Vagina (tissue), 2 donors: Measurements from ENCODE around the gene KDM2A. TPM values are rescaled to one million over a fixed set of nuclear protein-coding genes. Genes with fewer than 3 reads are reported as not detected.

Experiments used
- DNase-seq, 2 donors: peaks; one replicate each; pipeline ENCODE4 v3.0.0-alpha.2; 2017; ENCODE audit errors: extremely low spot score in 2 of 2
- H3K27ac ChIP-seq: fragments of 200-600 bp; sonication (generic); one replicate; pipeline ENCODE4 v1.5.1; 2019
- H3K27me3 ChIP-seq: fragments of 200-600 bp; sonication (generic); one replicate; pipeline ENCODE4 v1.5.1; 2019
- H3K36me3 ChIP-seq, 2 donors: fragments of 200-600 bp; sonication (generic); one replicate each; pipeline ENCODE4 v1.5.1; 2017 to 2019
- H3K4me1 ChIP-seq: fragments of 200-600 bp; sonication (generic); one replicate; pipeline ENCODE4 v1.5.1; 2019
- H3K4me3 ChIP-seq, 2 donors: fragments of 200-600 bp; sonication (generic); 1 replicate in 1 of 2; 2 replicates in 1 of 2; pipeline ENCODE4 v1.5.1; 2016 to 2019
- H3K9me3 ChIP-seq: fragments of 200-600 bp; sonication (generic); one replicate; pipeline ENCODE4 v1.5.1; 2019
- CTCF ChIP-seq, 3 experiments: fragments of 450-650 bp in 2 of 3; fragments of 200-600 bp in 1 of 3; sonication (generic) in 1 of 3; IDR thresholded peaks; one replicate each; pipeline ENCODE4 v1.5.1; 2017 to 2019; ENCODE audit warnings: antibody characterized with exemption in 3 of 3, mild to moderate bottlenecking in 2 of 3, moderate library complexity in 2 of 3
- POLR2A ChIP-seq, 2 donors: fragments of 450-650 bp; IDR thresholded peaks; one replicate each; pipeline ENCODE4 v1.6.1; 2017; ENCODE audit warnings: antibody characterized with exemption in 2 of 2, mild to moderate bottlenecking in 2 of 2, moderate library complexity in 2 of 2
- POLR2AphosphoS5 ChIP-seq, 2 donors: sonication (generic); formaldehyde crosslinking; IDR thresholded peaks; one replicate each; pipeline ENCODE4 v1.9.0; 2017; ENCODE audit warnings: antibody characterized with exemption in 2 of 2, mild to moderate bottlenecking in 2 of 2, low read depth in 1 of 2; ENCODE audit not compliant: insufficient read depth in 1 of 2
- intact Hi-C: fragments of 100-400 bp; cut with DNase I; formaldehyde crosslinking; loops from one replicate; pipeline ENCODE4 v1.15.1; 2023
- total RNA-seq: library from RNA; depleted of rRNA; stranded (reverse); fragments of >200 nt; gene quantifications from one replicate; pipeline ENCODE4 v1.2.3, GENCODE V29; 2016

Gene KDM2A
- total RNA-seq, 1 donor from 2014 or later, result 51.8 TPM

GRCh38 chr11:67238894-67239782 is 120.1 kb downstream of the KDM2A start:
- TF ChIP-seq POLR2AphosphoS5 (IDR thresholded peaks at IDR 0.05; ENCODE audit: insufficient read depth in 1 of 2, low read depth in 1 of 2) (no peak), CTCF (IDR thresholded peaks at IDR 0.05) (no peak), POLR2A (IDR thresholded peaks at IDR 0.05) (no peak)
- Histone ChIP-seq H3K9me3 (no peaks in the 10 kb centered on the region), H3K27ac (peak overlapping the region; percentile 84), H3K4me1 (peaks cover 47% of the 10 kb centered on the region), H3K36me3 (peaks cover 0 to 14% of the 10 kb centered on the region in 2 donors), H3K4me3 (peak overlapping the region; percentile 68 to 73), H3K27me3 (no peaks in the 10 kb centered on the region)
- intact Hi-C loops, result loop anchor here (2.0 kb wide), 1 partner anchor 120 kb away; the partner anchor contains the start of gene KDM2A
- DNase-seq, result no peak

GRCh38 chr11:67239783-67240575 is 120.9 kb downstream of the KDM2A start:
- H3K4me1 ChIP-seq, result peaks cover 50% of the 10 kb centered on the region
- TF ChIP-seq CTCF (IDR thresholded peaks at IDR 0.05) (peak in 1 of 3 experiments; percentile 12), POLR2AphosphoS5 (IDR thresholded peaks at IDR 0.05; ENCODE audit: insufficient read depth in 1 of 2, low read depth in 1 of 2) (peak; percentile 97 to 99), POLR2A (IDR thresholded peaks at IDR 0.05) (peak in 1 of 2 donors; percentile 94)
- peaks cover 0 to 17% of the 10 kb centered on the region in 2 donors for H3K36me3 ChIP-seq
- H3K9me3 ChIP-seq, result no peaks in the 10 kb centered on the region
- DNase-seq, result peak in 1 of 2 donors; percentile 98
- H3K27ac ChIP-seq, result peak overlapping the region; percentile 84
- H3K4me3 ChIP-seq, result peak overlapping the region; percentile 68 to 73
- intact Hi-C loops, result loop anchor here (2.0 kb wide), 1 partner anchor 121 kb away; the partner anchor contains the start of gene KDM2A
- H3K27me3 ChIP-seq, result no peaks in the 10 kb centered on the region

GRCh38 chr11:67240576-67241389 is 121.7 kb downstream of the KDM2A start:
- Histone ChIP-seq H3K9me3 (no peaks in the 10 kb centered on the region), H3K27ac (peak overlapping the region; percentile 84), H3K36me3 (peaks cover 0 to 25% of the 10 kb centered on the region in 2 donors), H3K4me3 (peak overlapping the region; percentile 68 to 73), H3K27me3 (no peaks in the 10 kb centered on the region), H3K4me1 (peaks cover 50% of the 10 kb centered on the region)
- intact Hi-C loops, result no loop called here
- peak in 1 of 2 donors; percentile 46 for TF ChIP-seq POLR2AphosphoS5 (IDR thresholded peaks at IDR 0.05; ENCODE audit: insufficient read depth in 1 of 2, low read depth in 1 of 2)
- no peak for TF ChIP-seq CTCF (IDR thresholded peaks at IDR 0.05)
- TF ChIP-seq POLR2A (IDR thresholded peaks at IDR 0.05), result no peak
- no peak for DNase-seq

GRCh38 chr11:67242548-67242947 is 123.5 kb downstream of the KDM2A start:
- TF ChIP-seq POLR2A (IDR thresholded peaks at IDR 0.05) (no peak), POLR2AphosphoS5 (IDR thresholded peaks at IDR 0.05; ENCODE audit: insufficient read depth in 1 of 2, low read depth in 1 of 2) (no peak), CTCF (IDR thresholded peaks at IDR 0.05) (no peak)
- no peak for DNase-seq
- Histone ChIP-seq H3K27me3 (no peaks in the 10 kb centered on the region), H3K27ac (no peak overlapping the region), H3K4me1 (peaks cover 50% of the 10 kb centered on the region), H3K4me3 (no peak overlapping the region), H3K9me3 (no peaks in the 10 kb centered on the region), H3K36me3 (peaks cover 0 to 42% of the 10 kb centered on the region in 2 donors)
- intact Hi-C loops, result no loop called here
